ENCODE measurements around the gene CRYM.
"Not testable (repeated sequence)": the region's sequence is repeated elsewhere in the genome, so short reads cannot be mapped to it uniquely, and the experiment has no call there.

DNA sequence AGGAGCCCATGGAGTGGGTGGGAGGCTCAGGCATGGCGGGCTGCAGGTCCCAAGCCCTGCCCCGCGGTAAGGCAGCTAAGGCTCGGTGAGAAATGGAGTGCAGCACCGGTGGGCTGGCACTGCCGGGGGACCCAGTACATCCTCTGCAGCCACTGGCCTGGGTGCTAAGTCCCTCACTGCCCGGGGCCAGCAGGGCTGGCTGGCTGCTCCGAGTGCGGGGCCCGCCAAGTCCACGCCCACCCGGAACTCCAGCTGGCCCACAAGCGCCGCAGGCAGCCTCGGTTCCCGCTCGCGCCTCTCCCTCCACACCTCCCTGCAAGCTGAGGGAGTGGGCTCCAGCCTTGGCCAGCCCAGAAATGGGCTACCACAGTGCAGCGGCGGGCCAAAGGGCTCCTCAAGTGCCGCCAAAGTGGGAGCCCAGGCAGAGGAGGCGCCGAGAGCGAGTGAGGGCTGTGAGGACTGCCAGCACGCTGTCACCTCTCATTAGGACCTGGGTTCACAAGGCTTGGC is 34.8 kb upstream of the CRYM start:
- TF ChIP-seq TAF1 (IDR thresholded peaks at IDR 0.05; ENCODE audit: borderline replicate concordance, low read depth, low read length); POLR2A (IDR thresholded peaks at IDR 0.05; ENCODE audit: low read depth, low read length); POLR2AphosphoS5 (IDR thresholded peaks at IDR 0.05; ENCODE audit: low read depth, low read length): not testable (repeated sequence)
